Fibroblast of lung (primary cell): ENCODE results near the gene SYT13. TPM values are rescaled to one million over a fixed set of nuclear protein-coding genes. Genes with fewer than 3 reads are reported as not detected.

Source experiments
- DNase-seq, 2 donors: peaks; one replicate each; pipeline versions ENCODE4 v3.0.0 to v3.0.0-alpha.2; 2010; ENCODE audit warnings: low read depth in 2 of 2
- H2AFZ ChIP-seq: 2 replicates; pipeline ENCODE4 v1.5.1; 2012; ENCODE audit warnings: low read length, control low read depth, inconsistent platforms
- H3K27ac ChIP-seq: 2 replicates; pipeline ENCODE4 v1.5.1; 2011; ENCODE audit warnings: low read length, control low read depth; ENCODE audit not compliant: insufficient read depth
- H3K27me3 ChIP-seq: 2 replicates; pipeline ENCODE4 v1.5.1; 2011; ENCODE audit warnings: mild to moderate bottlenecking, low read length; ENCODE audit not compliant: control insufficient read depth, insufficient read depth
- H3K36me3 ChIP-seq: 2 replicates; pipeline ENCODE4 v1.5.1; 2011; ENCODE audit warnings: low read length; ENCODE audit not compliant: control insufficient read depth, insufficient read depth
- H3K4me1 ChIP-seq: 2 replicates; pipeline ENCODE4 v1.5.1; 2011; ENCODE audit warnings: low read length; ENCODE audit not compliant: control insufficient read depth, insufficient read depth; ENCODE audit errors: extremely low read depth
- H3K4me2 ChIP-seq: 2 replicates; pipeline ENCODE4 v1.5.1; 2011; ENCODE audit warnings: low read length, control low read depth; ENCODE audit not compliant: insufficient read depth; ENCODE audit errors: extremely low read depth
- H3K4me3 ChIP-seq, 4 experiments: fragments of 200-600 bp in 1 of 4; sonication (generic) in 1 of 4; replicated peaks in 1 of 4; 2 replicates each; pipeline ENCODE4 v1.5.1; 2011 to 2016; ENCODE audit warnings: low read length in 4 of 4, low read depth in 3 of 4, mild to moderate bottlenecking in 3 of 4, control low read depth in 2 of 4, inconsistent platforms in 1 of 4, mixed read lengths in 1 of 4; ENCODE audit not compliant: insufficient read depth in 1 of 4; ENCODE audit errors: control extremely low read depth in 1 of 4
- H3K79me2 ChIP-seq: 2 replicates; pipeline ENCODE4 v1.5.1; 2012; ENCODE audit warnings: mild to moderate bottlenecking, low read length, inconsistent platforms; ENCODE audit not compliant: control insufficient read depth, insufficient read depth
- H3K9ac ChIP-seq: 2 replicates; pipeline ENCODE4 v1.5.1; 2011; ENCODE audit warnings: mild to moderate bottlenecking, low read length, control low read depth; ENCODE audit not compliant: insufficient read depth
- H3K9me3 ChIP-seq: 2 replicates; pipeline ENCODE4 v1.5.1; 2012; ENCODE audit warnings: low read depth, low read length; ENCODE audit not compliant: control insufficient read depth, insufficient read depth
- H4K20me1 ChIP-seq: 2 replicates; pipeline ENCODE4 v1.5.1; 2011; ENCODE audit warnings: low read length; ENCODE audit not compliant: control insufficient read depth, insufficient read depth; ENCODE audit errors: extremely low read depth
- EZH2 ChIP-seq: IDR thresholded peaks from 2 replicates; pipeline ENCODE4 v1.5.1; 2012; ENCODE audit warnings: low read length, control low read depth, mild to moderate bottlenecking; ENCODE audit errors: missing control alignments
- polyA plus RNA-seq, 2 donors: library from polyadenylated mRNA; depleted of rRNA in 1 of 2; stranded (reverse) in 1 of 2; unstranded in 1 of 2; fragments of >200 nt; gene quantifications; 2 replicates each; pipeline ENCODE4 v1.2.1, GENCODE V29; 2011 to 2012; ENCODE audit warnings: missing spikeins in 1 of 2
- total RNA-seq: library from RNA; depleted of rRNA; stranded (reverse); fragments of >200 nt; gene quantifications from 2 replicates; pipeline ENCODE4 v1.2.1, GENCODE V29; 2014
- TF ChIP-seq, protein P1 (sequence below), 2 donors: IDR thresholded peaks in 1 of 2; conservative IDR thresholded peaks in 1 of 2; 1 replicate in 1 of 2; 2 replicates in 1 of 2; pipeline ENCODE4 v1.5.1; 2011 to 2012; ENCODE audit warnings: low read length in 2 of 2, control low read depth in 1 of 2, inconsistent platforms in 1 of 2, low read depth in 1 of 2, mild to moderate bottlenecking in 1 of 2

The SYT13 gene
- total and polyA plus RNA-seq, 2 donors (not counting 1 experiment from before 2014, with no cell fraction given) = not detected

- TF ChIP-seq EZH2 = no peak
- TF ChIP-seq, protein P1, sequence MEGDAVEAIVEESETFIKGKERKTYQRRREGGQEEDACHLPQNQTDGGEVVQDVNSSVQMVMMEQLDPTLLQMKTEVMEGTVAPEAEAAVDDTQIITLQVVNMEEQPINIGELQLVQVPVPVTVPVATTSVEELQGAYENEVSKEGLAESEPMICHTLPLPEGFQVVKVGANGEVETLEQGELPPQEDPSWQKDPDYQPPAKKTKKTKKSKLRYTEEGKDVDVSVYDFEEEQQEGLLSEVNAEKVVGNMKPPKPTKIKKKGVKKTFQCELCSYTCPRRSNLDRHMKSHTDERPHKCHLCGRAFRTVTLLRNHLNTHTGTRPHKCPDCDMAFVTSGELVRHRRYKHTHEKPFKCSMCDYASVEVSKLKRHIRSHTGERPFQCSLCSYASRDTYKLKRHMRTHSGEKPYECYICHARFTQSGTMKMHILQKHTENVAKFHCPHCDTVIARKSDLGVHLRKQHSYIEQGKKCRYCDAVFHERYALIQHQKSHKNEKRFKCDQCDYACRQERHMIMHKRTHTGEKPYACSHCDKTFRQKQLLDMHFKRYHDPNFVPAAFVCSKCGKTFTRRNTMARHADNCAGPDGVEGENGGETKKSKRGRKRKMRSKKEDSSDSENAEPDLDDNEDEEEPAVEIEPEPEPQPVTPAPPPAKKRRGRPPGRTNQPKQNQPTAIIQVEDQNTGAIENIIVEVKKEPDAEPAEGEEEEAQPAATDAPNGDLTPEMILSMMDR (conservative IDR thresholded peaks at IDR 0.05 in 1 of 2, IDR thresholded peaks at IDR 0.05 in 1 of 2; ENCODE audit: low read depth in 1 of 2, low read length in 2 of 2) = no peak
- Histone ChIP-seq H3K27me3 (peaks cover 3% of the 10 kb centered on the region), H4K20me1 (no peaks in the 10 kb centered on the region), H2AFZ (no peak overlapping the region), H3K4me2 (no peak overlapping the region), H3K4me3 (no peak overlapping the region), H3K27ac (no peak overlapping the region), H3K4me1 (peaks cover 3% of the 10 kb centered on the region), H3K36me3 (no peaks in the 10 kb centered on the region), H3K9me3 (no peaks in the 10 kb centered on the region), H3K9ac (no peak overlapping the region), H3K79me2 (no peaks in the 10 kb centered on the region)
- DNase-seq = no peak
Measured at GRCh38 chr11:45267652-45268299, 18.4 kb downstream of the SYT13 start.

DNA sequence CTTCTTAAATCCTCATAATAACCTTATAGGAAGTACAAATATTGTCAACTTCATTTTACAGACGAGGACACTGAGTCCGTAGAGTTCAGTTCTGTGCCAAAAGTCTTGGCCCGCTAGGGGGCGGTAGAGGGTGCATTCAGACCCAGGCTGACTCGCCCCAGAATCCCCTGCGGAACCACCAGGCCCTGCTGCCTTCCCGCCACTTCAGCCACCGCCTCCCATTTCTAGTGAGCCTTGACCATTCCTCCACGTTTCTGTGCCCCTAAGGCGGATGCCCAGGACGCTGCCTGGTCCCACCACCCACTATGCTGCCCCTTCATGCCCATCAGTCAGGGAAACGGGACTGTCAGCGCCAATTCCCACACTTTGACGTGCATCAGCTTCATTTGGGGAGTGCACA is 19.1 kb downstream of the SYT13 start:
- peaks cover 3% of the 10 kb centered on the region for H3K27me3 ChIP-seq
- TF ChIP-seq, protein P1 (conservative IDR thresholded peaks at IDR 0.05 in 1 of 2, IDR thresholded peaks at IDR 0.05 in 1 of 2; ENCODE audit: low read depth in 1 of 2, low read length in 2 of 2) = peak in 1 of 2 donors; percentile 24
- no peak for TF ChIP-seq EZH2
- DNase-seq = no peak
- H3K4me3 ChIP-seq = no peak overlapping the region
- H2AFZ ChIP-seq = no peak overlapping the region
- no peaks in the 10 kb centered on the region for H3K79me2 ChIP-seq
- no peaks in the 10 kb centered on the region for H3K36me3 ChIP-seq
- H3K9ac ChIP-seq = no peak overlapping the region
- peaks cover 3% of the 10 kb centered on the region for H3K4me1 ChIP-seq
- no peak overlapping the region for H3K4me2 ChIP-seq
- no peak overlapping the region for H3K27ac ChIP-seq
- no peaks in the 10 kb centered on the region for H3K9me3 ChIP-seq
- no peaks in the 10 kb centered on the region for H4K20me1 ChIP-seq

DNA sequence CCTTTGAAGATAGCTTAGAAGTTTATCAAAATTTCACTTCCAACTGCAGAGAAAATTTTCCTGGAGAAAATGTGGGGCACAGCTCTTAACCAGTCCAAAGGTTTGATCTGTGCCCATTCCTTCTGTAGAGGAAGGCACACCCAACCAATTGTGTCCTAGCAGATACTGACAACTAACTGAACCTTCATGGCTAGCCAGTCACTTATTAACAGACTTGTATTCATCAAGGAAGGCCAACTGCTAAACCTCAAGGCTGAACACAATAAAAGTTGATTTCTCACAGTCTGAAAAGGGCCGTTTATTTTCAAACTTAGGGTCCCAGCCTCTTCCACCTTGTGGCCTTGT is 19.5 kb downstream of the SYT13 start:
- Histone ChIP-seq H3K9ac (no peak overlapping the region), H3K79me2 (no peaks in the 10 kb centered on the region), H3K27me3 (peaks cover 3% of the 10 kb centered on the region), H3K9me3 (no peaks in the 10 kb centered on the region), H3K4me3 (no peak overlapping the region), H2AFZ (no peak overlapping the region), H3K4me1 (peaks cover 3% of the 10 kb centered on the region), H3K36me3 (no peaks in the 10 kb centered on the region), H3K27ac (no peak overlapping the region), H3K4me2 (no peak overlapping the region), H4K20me1 (no peaks in the 10 kb centered on the region)
- TF ChIP-seq, protein P1 (conservative IDR thresholded peaks at IDR 0.05 in 1 of 2, IDR thresholded peaks at IDR 0.05 in 1 of 2; ENCODE audit: low read depth in 1 of 2, low read length in 2 of 2) = no peak
- no peak for TF ChIP-seq EZH2
- no peak for DNase-seq
